ENCODE results near the gene MRPL39. TPM values are rescaled to one million over a fixed set of nuclear protein-coding genes. Genes with fewer than 3 reads are reported as not detected.

MRPL39 gene
- total RNA-seq, 2 donors from 2014 or later: 43.0 to 66.3 TPM

Other genes with a start within 250 kb of the MRPL39 start
- gene JAM2, start 31.8 kb upstream of the MRPL39 start, total RNA-seq: 1 to 10 TPM; 1.4 to 3.3 TPM
- gene ATP5PF, start 127.4 kb upstream of the MRPL39 start, total RNA-seq: 100 to 1,000 TPM; 114 to 139 TPM
- 10 to 100 TPM; 19.1 to 26.4 TPM for gene GABPA, start 127.5 kb upstream of the MRPL39 start, total RNA-seq